EH (cell line): Measurements from ENCODE around the gene ARL15.

ENCODE experiments used
- DNase-seq: peaks from one replicate; pipeline ENCODE4 v3.0.0-alpha.2; 2015; ENCODE audit warnings: low read depth

ARL15 gene

GRCh38 chr5:54285686-54286085 is 24.7 kb downstream of the ARL15 start:
- DNase-seq = no peak

- DNase-seq = no peak
Measured at GRCh38 chr5:54284586-54284985, 25.8 kb downstream of the ARL15 start.

GRCh38 chr5:54282876-54283275 is 27.5 kb downstream of the ARL15 start:
- no peak for DNase-seq

GRCh38 chr5:54281960-54282692 is 28.2 kb downstream of the ARL15 start:
- no peak for DNase-seq

GRCh38 chr5:54279960-54280359 is 30.4 kb downstream of the ARL15 start:
- no peak for DNase-seq

- no peak for DNase-seq
Measured at GRCh38 chr5:54278979-54279717, 31.2 kb downstream of the ARL15 start.

- no peak for DNase-seq
Measured at GRCh38 chr5:54278036-54278830, 32.1 kb downstream of the ARL15 start.

- DNase-seq = no peak
Measured at GRCh38 chr5:54276048-54276447, 34.3 kb downstream of the ARL15 start.

GRCh38 chr5:54275361-54275760 is 35.0 kb downstream of the ARL15 start:
- DNase-seq = peak; percentile 39

GRCh38 chr5:54274944-54275343 is 35.4 kb downstream of the ARL15 start:
- no peak for DNase-seq

GRCh38 chr5:54273715-54274114 is 36.7 kb downstream of the ARL15 start:
- no peak for DNase-seq

GRCh38 chr5:54272746-54273145 is 37.6 kb downstream of the ARL15 start:
- DNase-seq = no peak

GRCh38 chr5:54270326-54270725 is 40.0 kb downstream of the ARL15 start:
- no peak for DNase-seq

- DNase-seq = no peak
Measured at GRCh38 chr5:54264574-54264973, 45.8 kb downstream of the ARL15 start.

- no peak for DNase-seq
Measured at GRCh38 chr5:54263447-54263846, 46.9 kb downstream of the ARL15 start.

- no peak for DNase-seq
Measured at GRCh38 chr5:54261596-54261995, 48.8 kb downstream of the ARL15 start.

GRCh38 chr5:54259981-54260380 is 50.4 kb downstream of the ARL15 start:
- no peak for DNase-seq

- DNase-seq = peak; percentile 43
Measured at GRCh38 chr5:54259090-54259489, 51.3 kb downstream of the ARL15 start.

GRCh38 chr5:54257366-54258118 is 52.8 kb downstream of the ARL15 start:
- DNase-seq = peak; percentile 17

- DNase-seq = peak; percentile 27
Measured at GRCh38 chr5:54254482-54255198, 55.7 kb downstream of the ARL15 start.

- peak; percentile 8 for DNase-seq
Measured at GRCh38 chr5:54251981-54252380, 58.4 kb downstream of the ARL15 start.
